Measurements from ENCODE around the gene F2RL3. TPM values are rescaled to one million over a fixed set of nuclear protein-coding genes. Genes with fewer than 3 reads are reported as not detected.

The F2RL3 gene
- total and polyA plus RNA-seq, 2 of the 8 experiments (the other 6 are each of a cell fraction or from before 2014, with no cell fraction given) = not detected

- TF ChIP-seq SP1 (IDR thresholded peaks at IDR 0.05; ENCODE audit: low read depth, low read length) (no peak), MAX (IDR thresholded peaks at IDR 0.05) (no peak)
Measured at GRCh38 chr19:16861011-16861410, 27.8 kb upstream of the F2RL3 start (continued).

Measured in H1 (cell line).